HEK293 (cell line): ENCODE measurements around the gene HOXA4.

Experiments
- CTCF ChIA-PET: fragments of 350-600 bp; formaldehyde crosslinking; extraction: SDS; loops from one replicate; lab custom pipeline; 2021; ENCODE audit warnings: antibody characterized with exemption; lab: Yijun Ruan, JAX
- POLR2A ChIA-PET: fragments of 300-600 bp; formaldehyde crosslinking; extraction: SDS; loops from one replicate; lab custom pipeline; 2020; ENCODE audit warnings: antibody characterized with exemption, inconsistent platforms; lab: Yijun Ruan, JAX
- H3K27ac ChIP-seq: fragments of 200-500 bp; sonication (Bioruptor generic); 2 replicates; pipeline ENCODE4 v1.5.1; 2014; ENCODE audit warnings: low read depth, low read length, control low read depth, inconsistent platforms; ENCODE audit errors: extremely low read depth
- H3K36me3 ChIP-seq, 2 experiments: fragments of 200-500 bp in 1 of 2; sonication (Bioruptor generic) in 1 of 2; 1 replicate in 1 of 2; 2 replicates in 1 of 2; pipeline ENCODE4 v1.5.1; 2014 to 2017; ENCODE audit warnings: inconsistent platforms in 2 of 2, low read length in 2 of 2; ENCODE audit not compliant: control insufficient read depth in 2 of 2, insufficient read depth in 1 of 2
- H3K4me1 ChIP-seq: fragments of 200-500 bp; sonication (Bioruptor generic); 2 replicates; pipeline ENCODE4 v1.5.1; 2014; ENCODE audit warnings: mild to moderate bottlenecking, low read length, inconsistent platforms; ENCODE audit not compliant: control insufficient read depth, insufficient read depth
- H3K4me3 ChIP-seq: 2 replicates; pipeline ENCODE4 v1.5.1; 2011; ENCODE audit warnings: low read depth, mild to moderate bottlenecking, control low read depth, low read length, moderate library complexity
- H3K9me3 ChIP-seq: fragments of 200-500 bp; sonication (Bioruptor generic); 2 replicates; pipeline ENCODE4 v1.5.1; 2014; ENCODE audit warnings: low read depth, low read length, inconsistent platforms; ENCODE audit not compliant: control insufficient read depth, insufficient read depth
- GLI4 ChIP-seq: fragments of 450-650 bp; formaldehyde crosslinking; IDR thresholded peaks from 2 replicates; pipeline ENCODE4 v1.5.1; 2016; ENCODE audit warnings: missing biosample characterization, missing genetic modification characterization
- GLIS2 ChIP-seq: fragments of 450-650 bp; formaldehyde crosslinking; IDR thresholded peaks from 2 replicates; pipeline ENCODE4 v1.5.1; 2016; ENCODE audit warnings: missing biosample characterization, missing genetic modification characterization
- INSM2 ChIP-seq: fragments of 450-650 bp; formaldehyde crosslinking; IDR thresholded peaks from 2 replicates; pipeline ENCODE4 v1.5.1; 2016; ENCODE audit warnings: missing biosample characterization, missing genetic modification characterization
- KLF10 ChIP-seq: fragments of 450-650 bp; IDR thresholded peaks from 2 replicates; pipeline ENCODE4 v1.5.1; 2018; ENCODE audit warnings: missing biosample characterization, mild to moderate bottlenecking, missing genetic modification characterization
- PRDM1 ChIP-seq: fragments of 450-650 bp; formaldehyde crosslinking; IDR thresholded peaks from 2 replicates; pipeline ENCODE4; 2016; ENCODE audit warnings: missing biosample characterization, missing genetic modification characterization
- PRDM10 ChIP-seq: fragments of 450-650 bp; formaldehyde crosslinking; IDR thresholded peaks from 2 replicates; pipeline ENCODE4 v1.5.1; 2016; ENCODE audit warnings: missing biosample characterization, missing genetic modification characterization
- WT1 ChIP-seq: fragments of 450-650 bp; formaldehyde crosslinking; IDR thresholded peaks from 2 replicates; pipeline ENCODE4 v1.5.1; 2016; ENCODE audit warnings: missing biosample characterization, missing genetic modification characterization
- ZBTB20 ChIP-seq: fragments of 450-650 bp; formaldehyde crosslinking; IDR thresholded peaks from 2 replicates; pipeline ENCODE4 v1.5.1; 2016; ENCODE audit warnings: missing biosample characterization, missing genetic modification characterization
- ZBTB21 ChIP-seq: fragments of 450-650 bp; formaldehyde crosslinking; IDR thresholded peaks from 2 replicates; pipeline ENCODE4 v1.5.1; 2017; ENCODE audit warnings: missing biosample characterization, missing genetic modification characterization
- ZBTB49 ChIP-seq: fragments of 450-650 bp; formaldehyde crosslinking; IDR thresholded peaks from 2 replicates; pipeline ENCODE4 v1.5.1; 2016; ENCODE audit warnings: missing biosample characterization, missing genetic modification characterization, low read depth
- ZBTB8A ChIP-seq: fragments of 450-650 bp; formaldehyde crosslinking; IDR thresholded peaks from 2 replicates; pipeline ENCODE4 v1.5.1; 2016; ENCODE audit warnings: missing biosample characterization, missing genetic modification characterization
- ZEB2 ChIP-seq: fragments of 450-650 bp; formaldehyde crosslinking; IDR thresholded peaks from 2 replicates; pipeline ENCODE4 v1.5.1; 2016; ENCODE audit warnings: missing biosample characterization, missing genetic modification characterization
- ZNF18 ChIP-seq: fragments of 450-650 bp; formaldehyde crosslinking; IDR thresholded peaks from 2 replicates; pipeline ENCODE4 v1.5.1; 2016; ENCODE audit warnings: missing biosample characterization, missing genetic modification characterization
- ZNF221 ChIP-seq: fragments of 450-650 bp; formaldehyde crosslinking; IDR thresholded peaks from 2 replicates; pipeline ENCODE4 v1.5.1; 2017; ENCODE audit warnings: missing biosample characterization, missing genetic modification characterization, borderline replicate concordance
- ZNF350 ChIP-seq: fragments of 450-650 bp; formaldehyde crosslinking; IDR thresholded peaks from 2 replicates; pipeline ENCODE4 v1.5.0; 2017; ENCODE audit warnings: missing biosample characterization, mild to moderate bottlenecking, missing genetic modification characterization
- ZNF394 ChIP-seq: fragments of 450-650 bp; formaldehyde crosslinking; IDR thresholded peaks from 2 replicates; pipeline ENCODE4 v1.5.1; 2016; ENCODE audit warnings: missing biosample characterization, missing genetic modification characterization, mild to moderate bottlenecking, moderate library complexity, borderline replicate concordance
- ZNF423 ChIP-seq: fragments of 450-650 bp; formaldehyde crosslinking; IDR thresholded peaks from 2 replicates; pipeline ENCODE4 v1.5.1; 2016; ENCODE audit warnings: missing biosample characterization, missing genetic modification characterization
- ZNF596 ChIP-seq: fragments of 450-650 bp; IDR thresholded peaks from 2 replicates; pipeline ENCODE4 v1.5.0; 2018; ENCODE audit warnings: missing biosample characterization, mild to moderate bottlenecking, missing genetic modification characterization, moderate library complexity
- ZNF600 ChIP-seq: fragments of 450-650 bp; formaldehyde crosslinking; IDR thresholded peaks from 2 replicates; pipeline ENCODE4 v1.5.1; 2016; ENCODE audit warnings: missing biosample characterization, missing genetic modification characterization
- ZNF629 ChIP-seq: fragments of 450-650 bp; formaldehyde crosslinking; IDR thresholded peaks from 2 replicates; pipeline ENCODE4 v1.5.1; 2017; ENCODE audit warnings: missing biosample characterization, missing genetic modification characterization
- ZNF660 ChIP-seq: fragments of 450-650 bp; IDR thresholded peaks from 2 replicates; pipeline ENCODE4 v1.5.1; 2018; ENCODE audit warnings: missing biosample characterization, mild to moderate bottlenecking, missing genetic modification characterization
- ZNF792 ChIP-seq: fragments of 450-650 bp; formaldehyde crosslinking; IDR thresholded peaks from 2 replicates; pipeline ENCODE4 v1.5.1; 2016; ENCODE audit warnings: missing biosample characterization, missing genetic modification characterization
- ZSCAN30 ChIP-seq: fragments of 450-650 bp; IDR thresholded peaks from 2 replicates; pipeline ENCODE4 v1.5.1; 2018; ENCODE audit warnings: missing biosample characterization, mild to moderate bottlenecking, missing genetic modification characterization, moderate library complexity
- TF ChIP-seq, protein P1 (sequence below): fragments of 450-650 bp; formaldehyde crosslinking; IDR thresholded peaks from 2 replicates; pipeline ENCODE4 v1.5.1; 2017; ENCODE audit warnings: missing biosample characterization, missing genetic modification characterization
- TF ChIP-seq, protein P2 (sequence below): fragments of 450-650 bp; formaldehyde crosslinking; IDR thresholded peaks from 2 replicates; pipeline ENCODE4 v1.5.1; 2016; ENCODE audit warnings: missing biosample characterization, missing genetic modification characterization

The HOXA4 gene

GRCh38 chr7:27137640-27138315 lies 7.2 kb upstream of the HOXA4 start (continued):
- TF ChIP-seq ZBTB49 (tag by site-specific recombination): no peak
- no peak for TF ChIP-seq ZNF350 (tag by site-specific recombination)
- no peak for TF ChIP-seq GLIS2 (tag by site-specific recombination)
- no peak for TF ChIP-seq ZNF18 (tag by site-specific recombination)
- TF ChIP-seq, protein P1, sequence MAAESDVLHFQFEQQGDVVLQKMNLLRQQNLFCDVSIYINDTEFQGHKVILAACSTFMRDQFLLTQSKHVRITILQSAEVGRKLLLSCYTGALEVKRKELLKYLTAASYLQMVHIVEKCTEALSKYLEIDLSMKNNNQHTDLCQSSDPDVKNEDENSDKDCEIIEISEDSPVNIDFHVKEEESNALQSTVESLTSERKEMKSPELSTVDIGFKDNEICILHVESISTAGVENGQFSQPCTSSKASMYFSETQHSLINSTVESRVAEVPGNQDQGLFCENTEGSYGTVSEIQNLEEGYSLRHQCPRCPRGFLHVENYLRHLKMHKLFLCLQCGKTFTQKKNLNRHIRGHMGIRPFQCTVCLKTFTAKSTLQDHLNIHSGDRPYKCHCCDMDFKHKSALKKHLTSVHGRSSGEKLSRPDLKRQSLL: no peak
- TF ChIP-seq ZBTB8A (tag by site-specific recombination): no peak
- no peak for TF ChIP-seq ZNF394
- TF ChIP-seq ZNF596: no peak
- TF ChIP-seq ZNF221: no peak

DNA sequence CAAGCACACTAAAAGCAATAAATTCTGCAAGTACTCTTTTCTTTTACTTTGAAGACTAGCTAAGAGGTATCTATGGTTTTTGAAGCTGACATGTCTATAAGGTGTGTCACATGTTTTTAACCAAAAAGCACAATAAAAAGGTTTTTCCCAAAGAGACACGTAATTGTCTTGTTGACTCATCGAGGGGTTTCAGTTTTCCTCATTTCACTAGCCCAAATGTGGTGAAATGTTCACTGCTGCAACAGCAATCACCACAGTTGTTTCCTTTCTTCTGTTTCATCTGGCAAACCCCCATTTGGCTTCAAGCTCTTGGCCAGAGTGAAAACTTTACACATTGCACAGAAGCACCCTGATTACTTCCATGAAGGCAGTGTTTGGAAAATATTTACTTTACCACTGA lies 3.8 kb upstream of the HOXA4 start:
- Histone ChIP-seq H3K9me3 (no peaks in the 10 kb centered on the region), H3K4me3 (no peak overlapping the region), H3K27ac (peak overlapping the region; percentile 56; the same call in 1 of the 2 replicates), H3K36me3 (peaks cover 0 to 4% of the 10 kb centered on the region in 2 experiments; a peak in 1 of 3 replicates), H3K4me1 (peaks cover 62% of the 10 kb centered on the region)
- ChIA-PET POLR2A (interaction anchor here (1.4 kb wide), 1 partner anchor 9 kb away, joined by 3 read pairs; the partner anchor contains the start of gene HOXA5), CTCF (interaction anchor here (0.6 to 1.9 kb wide), 8 partner anchors 9 to 1242 kb away, joined by 3 to 7 read pairs (median 4); partner anchors contain the start of gene HOXA5)
- no peak for TF ChIP-seq ZNF423 (tag by site-specific recombination)
- TF ChIP-seq KLF10: peak; percentile 35
- TF ChIP-seq ZNF660: peak; percentile 67; the same call in 1 of the 2 replicates
- no peak for TF ChIP-seq ZNF792 (tag by site-specific recombination)
- no peak for TF ChIP-seq ZSCAN30
- no peak for TF ChIP-seq ZBTB20 (tag by site-specific recombination)
- peak; percentile 76; the same call in 1 of the 2 replicates for TF ChIP-seq INSM2 (tag by site-specific recombination)
- TF ChIP-seq ZNF600 (tag by site-specific recombination): no peak
- TF ChIP-seq, protein P2, sequence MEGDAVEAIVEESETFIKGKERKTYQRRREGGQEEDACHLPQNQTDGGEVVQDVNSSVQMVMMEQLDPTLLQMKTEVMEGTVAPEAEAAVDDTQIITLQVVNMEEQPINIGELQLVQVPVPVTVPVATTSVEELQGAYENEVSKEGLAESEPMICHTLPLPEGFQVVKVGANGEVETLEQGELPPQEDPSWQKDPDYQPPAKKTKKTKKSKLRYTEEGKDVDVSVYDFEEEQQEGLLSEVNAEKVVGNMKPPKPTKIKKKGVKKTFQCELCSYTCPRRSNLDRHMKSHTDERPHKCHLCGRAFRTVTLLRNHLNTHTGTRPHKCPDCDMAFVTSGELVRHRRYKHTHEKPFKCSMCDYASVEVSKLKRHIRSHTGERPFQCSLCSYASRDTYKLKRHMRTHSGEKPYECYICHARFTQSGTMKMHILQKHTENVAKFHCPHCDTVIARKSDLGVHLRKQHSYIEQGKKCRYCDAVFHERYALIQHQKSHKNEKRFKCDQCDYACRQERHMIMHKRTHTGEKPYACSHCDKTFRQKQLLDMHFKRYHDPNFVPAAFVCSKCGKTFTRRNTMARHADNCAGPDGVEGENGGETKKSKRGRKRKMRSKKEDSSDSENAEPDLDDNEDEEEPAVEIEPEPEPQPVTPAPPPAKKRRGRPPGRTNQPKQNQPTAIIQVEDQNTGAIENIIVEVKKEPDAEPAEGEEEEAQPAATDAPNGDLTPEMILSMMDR (tag by site-specific recombination): no peak
- TF ChIP-seq ZBTB21 (tag by site-specific recombination): 0 out of 2 replicates have a peak, but pooled peaks have one; percentile 38
- peak; percentile 71 for TF ChIP-seq ZNF629 (tag by site-specific recombination)
- peak; percentile 88 for TF ChIP-seq ZEB2 (tag by site-specific recombination)
- no peak for TF ChIP-seq GLI4 (tag by site-specific recombination)
- peak; percentile 57 for TF ChIP-seq PRDM1 (tag by site-specific recombination)
- TF ChIP-seq WT1: no peak
- TF ChIP-seq PRDM10 (tag by site-specific recombination): 0 out of 2 replicates have a peak, but pooled peaks have one; percentile 23
